GM18526 (cell line): ENCODE data around the gene DENND5A.

Experiments
- POLR2A ChIP-seq: IDR thresholded peaks from 3 replicates; pipeline ENCODE4 v1.6.1; 2011; ENCODE audit not compliant: insufficient read length; ENCODE audit errors: extremely low read depth

Gene DENND5A

DNA sequence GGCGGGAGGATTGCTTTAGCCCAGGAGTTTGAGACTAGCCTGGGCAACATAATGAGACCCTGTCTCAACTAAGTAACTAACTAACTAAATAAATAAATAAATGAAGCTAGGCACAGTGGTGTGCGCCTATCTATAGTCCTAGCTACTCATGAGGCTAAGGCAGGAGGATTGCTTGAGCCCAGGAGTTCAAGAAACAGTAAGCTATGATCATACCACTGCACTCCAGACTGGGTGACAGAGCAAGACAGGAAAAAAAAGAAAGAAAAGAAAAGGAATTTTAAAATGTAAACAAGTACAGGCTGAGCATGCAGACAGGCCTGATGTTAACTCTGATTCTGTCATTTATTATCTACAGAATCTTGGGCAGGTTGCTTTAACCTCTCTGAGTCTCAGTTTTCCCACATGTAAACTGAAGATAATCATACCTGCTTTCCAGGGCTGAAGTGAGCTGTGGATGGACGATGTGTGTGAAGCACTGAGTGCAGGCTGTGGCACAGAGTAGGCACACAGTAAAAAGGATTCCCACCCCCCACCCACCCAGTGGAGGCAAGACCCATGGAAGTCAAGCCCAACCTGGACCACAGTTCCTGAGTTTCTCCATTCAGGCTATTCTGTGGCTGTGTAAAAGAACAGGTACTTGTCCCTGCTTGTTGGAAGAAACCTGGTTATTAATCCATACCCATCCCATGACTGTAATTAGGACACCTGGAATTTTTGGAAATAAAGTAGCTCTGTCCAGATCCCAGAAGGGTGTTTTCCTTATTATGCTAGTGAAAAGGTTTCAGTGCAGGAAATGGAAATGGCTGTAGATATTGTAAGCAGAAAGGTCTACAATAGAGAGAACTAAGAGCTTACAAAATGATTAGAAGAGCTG is 155.1 kb downstream of the DENND5A start:
- TF ChIP-seq POLR2A = no peak

- no peak for TF ChIP-seq POLR2A
These were observed 160.6 kb downstream of the DENND5A start for GRCh38 chr11:9104580-9104979.

GRCh38 chr11:9103542-9104276 is 161.4 kb downstream of the DENND5A start:
- no peak for TF ChIP-seq POLR2A

DNA sequence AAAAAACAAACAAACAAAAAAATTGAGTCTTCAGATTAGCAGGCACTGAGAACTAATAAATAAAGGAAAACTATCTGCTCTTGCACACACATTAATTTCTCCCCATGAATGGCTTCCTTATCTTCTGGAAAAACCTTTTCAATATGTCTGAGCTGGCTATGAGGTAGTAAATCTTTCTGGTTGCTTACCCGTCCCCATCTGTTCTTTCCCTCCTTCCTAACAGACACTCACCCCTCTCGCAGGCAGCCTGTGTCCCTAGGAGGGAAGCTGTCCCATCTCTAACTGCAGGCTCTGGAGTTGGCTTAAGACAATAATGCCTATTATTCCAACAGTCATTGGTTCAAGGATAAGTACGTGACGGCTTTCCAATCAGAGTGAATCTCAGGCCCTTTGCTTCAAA is 165.5 kb downstream of the DENND5A start:
- no peak for TF ChIP-seq POLR2A

GRCh38 chr11:9096427-9096826 is 168.7 kb downstream of the DENND5A start:
- no peak for TF ChIP-seq POLR2A

DNA sequence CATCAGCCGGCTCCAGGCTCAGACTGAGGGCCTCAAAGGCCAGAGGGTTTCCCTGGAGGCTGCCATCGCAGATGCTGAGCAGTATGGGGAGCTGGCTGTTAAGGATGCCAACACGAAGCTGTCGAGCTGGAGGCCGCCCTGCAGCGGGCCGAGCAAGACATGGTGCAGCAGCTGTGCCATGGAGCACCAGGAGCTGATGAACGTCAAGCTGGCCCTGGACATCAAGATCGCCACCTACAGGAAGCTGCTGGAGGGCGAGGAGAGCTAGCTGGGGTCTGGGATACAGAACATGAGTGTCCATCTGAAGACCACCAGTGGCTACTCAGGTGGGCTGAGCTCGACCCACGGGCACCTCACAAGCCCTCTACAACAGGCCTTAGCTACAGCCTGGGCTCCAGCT is 169.7 kb downstream of the DENND5A start:
- TF ChIP-seq POLR2A = no peak

- no peak for TF ChIP-seq POLR2A
These were observed 170.7 kb downstream of the DENND5A start for GRCh38 chr11:9094420-9094819.

- TF ChIP-seq POLR2A = no peak
These were observed 172.0 kb downstream of the DENND5A start for GRCh38 chr11:9092853-9093778.

- no peak for TF ChIP-seq POLR2A
These were observed 173.1 kb downstream of the DENND5A start for GRCh38 chr11:9092072-9092471.

DNA sequence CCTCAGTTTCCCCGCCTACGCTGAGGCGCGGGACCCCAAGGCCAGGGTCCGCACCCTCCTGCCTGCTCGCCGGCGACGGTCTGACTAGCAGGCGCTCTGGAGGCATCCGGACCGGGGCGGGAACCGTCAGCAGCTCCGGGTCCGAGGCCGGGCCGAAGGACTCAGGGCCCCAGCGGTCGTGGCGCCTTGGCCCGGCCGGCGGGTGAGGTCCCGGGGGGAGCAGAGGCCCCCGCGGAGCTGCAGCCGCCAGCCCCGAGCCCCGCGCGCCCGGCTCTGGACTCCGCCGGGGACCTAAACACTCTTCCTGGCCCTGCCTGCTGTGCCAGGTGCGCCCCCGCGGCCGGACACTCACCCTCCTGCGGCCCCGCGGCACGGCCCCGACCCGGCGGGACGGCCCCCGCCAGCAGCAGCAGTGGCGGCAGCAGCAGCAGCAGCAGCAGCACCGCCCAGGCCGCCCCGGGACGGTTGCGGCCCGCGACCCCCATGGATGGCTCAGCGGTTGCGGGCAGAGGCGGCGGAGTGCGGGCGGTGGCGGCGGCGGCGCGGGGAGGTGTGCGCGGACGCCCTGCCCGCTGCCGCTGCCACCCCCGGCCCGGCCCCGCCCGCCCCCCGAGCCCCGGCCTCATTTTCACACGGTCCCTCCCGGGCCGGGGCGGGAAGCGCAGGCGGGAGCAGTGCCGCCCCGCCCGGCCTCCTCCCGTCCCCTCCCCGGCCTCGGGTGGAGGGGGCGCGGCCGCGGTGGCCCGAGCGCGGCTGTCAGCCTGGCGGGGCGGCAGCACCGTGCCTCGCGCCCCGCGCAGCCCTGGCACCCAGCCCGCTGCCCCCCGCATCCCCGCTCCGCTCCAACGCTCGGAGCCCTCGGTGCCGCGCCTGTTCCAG is 173.9 kb downstream of the DENND5A start, which contains the start of gene SCUBE2:
Gene SCUBE2, minus strand, starts transcription at position 556 of the 879 bp plus-strand sequence. Its CDS starts 71 bp downstream, at position 485.
- TF ChIP-seq POLR2A = no peak

DNA sequence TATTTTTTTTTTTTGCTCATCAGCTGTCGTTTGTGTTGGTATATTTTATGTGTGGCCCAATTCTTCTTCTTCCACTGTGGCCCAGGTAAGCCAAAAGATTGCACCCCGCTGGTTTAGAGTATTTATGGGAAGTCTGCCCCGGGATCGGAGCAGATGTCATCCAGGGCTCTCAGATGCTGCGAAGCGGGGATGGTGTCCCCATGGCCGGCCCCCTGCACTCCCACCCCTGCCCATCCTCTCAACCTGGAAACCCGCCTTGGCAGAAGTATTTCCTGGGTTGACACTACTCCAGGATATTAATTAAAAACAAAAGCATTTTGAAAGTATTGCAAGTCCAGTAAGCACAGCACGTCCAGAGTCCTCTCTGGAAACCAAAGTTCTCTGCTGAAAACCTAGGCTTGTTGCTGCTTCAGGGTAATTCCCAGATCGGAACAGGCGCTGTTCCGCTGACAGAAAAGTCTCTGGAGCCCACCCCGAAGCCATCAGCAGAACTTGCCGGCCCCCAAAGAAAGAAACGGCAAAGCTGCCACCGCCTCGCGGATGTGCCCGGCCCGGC is 174.6 kb downstream of the DENND5A start:
- TF ChIP-seq POLR2A = no peak

GRCh38 chr11:9089636-9090035 is 175.5 kb downstream of the DENND5A start:
- TF ChIP-seq POLR2A = no peak

GRCh38 chr11:9089061-9089460 is 176.1 kb downstream of the DENND5A start:
- no peak for TF ChIP-seq POLR2A
